GM06990 (cell line): Measurements from ENCODE around the gene PNPLA7.

Experiments used
- DNase-seq: peaks from one replicate; pipeline ENCODE4 v3.0.0-alpha.2; 2011; ENCODE audit not compliant: insufficient read length; ENCODE audit errors: extremely low read depth
- H3K27me3 ChIP-seq: replicated peaks from 2 replicates; pipeline ENCODE4 v1.6.0; 2011; ENCODE audit warnings: low read length; ENCODE audit not compliant: control insufficient read depth, insufficient read depth
- H3K36me3 ChIP-seq: 2 replicates; pipeline ENCODE4 v1.5.1; 2011; ENCODE audit warnings: low read length; ENCODE audit not compliant: control insufficient read depth, insufficient read depth
- H3K4me3 ChIP-seq: replicated peaks from 2 replicates; pipeline ENCODE4 v1.5.1; 2011; ENCODE audit warnings: low read depth, mild to moderate bottlenecking, control low read depth, low read length
- CTCF ChIP-seq: IDR thresholded peaks from 2 replicates; pipeline ENCODE4 v1.5.1; 2011; ENCODE audit warnings: low read length, control low read depth, mild to moderate bottlenecking, inconsistent platforms; ENCODE audit not compliant: insufficient read depth, poor library complexity, severe bottlenecking

PNPLA7 gene

DNA sequence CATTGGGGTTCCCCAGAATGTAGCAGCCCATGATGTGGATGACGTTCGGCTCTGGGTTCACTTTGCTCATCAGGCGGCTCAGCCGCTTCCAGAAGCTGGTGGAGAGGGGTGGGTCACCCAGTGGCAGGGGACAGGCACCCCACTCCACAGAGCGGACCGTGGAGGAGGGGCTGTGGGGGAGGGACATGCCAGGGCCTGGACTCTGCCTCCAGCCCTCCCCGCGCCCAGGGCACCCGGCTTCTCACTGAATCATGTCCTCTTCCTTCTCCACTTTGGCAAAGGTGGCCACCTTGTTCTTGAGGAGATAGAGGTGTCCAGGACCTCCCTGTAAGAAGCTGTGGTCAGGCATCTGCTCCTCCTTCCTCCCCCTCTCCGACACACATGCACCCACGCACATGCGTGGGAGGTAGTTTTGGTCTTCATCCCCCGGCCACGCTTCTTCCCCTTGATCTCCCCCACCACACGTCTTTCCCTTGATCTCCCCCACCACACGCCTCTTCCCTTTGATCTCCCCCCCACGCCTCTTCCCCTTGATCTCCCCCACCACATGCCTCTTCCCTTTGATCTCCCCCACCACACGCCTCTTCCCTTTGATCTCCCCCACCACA, 100.2 kb downstream of the PNPLA7 start:
- DNase-seq = peak; percentile 24
- Histone ChIP-seq H3K27me3 (no peaks in the 10 kb centered on the region), H3K4me3 (no peak overlapping the region), H3K36me3 (peaks cover 7% of the 10 kb centered on the region)
- TF ChIP-seq CTCF = no peak

GRCh38 chr9:137449081-137449844, 100.9 kb downstream of the PNPLA7 start:
- Histone ChIP-seq H3K36me3 (peaks cover 5% of the 10 kb centered on the region), H3K4me3 (no peak overlapping the region), H3K27me3 (no peaks in the 10 kb centered on the region)
- DNase-seq = peak; percentile 24
- TF ChIP-seq CTCF = no peak

DNA sequence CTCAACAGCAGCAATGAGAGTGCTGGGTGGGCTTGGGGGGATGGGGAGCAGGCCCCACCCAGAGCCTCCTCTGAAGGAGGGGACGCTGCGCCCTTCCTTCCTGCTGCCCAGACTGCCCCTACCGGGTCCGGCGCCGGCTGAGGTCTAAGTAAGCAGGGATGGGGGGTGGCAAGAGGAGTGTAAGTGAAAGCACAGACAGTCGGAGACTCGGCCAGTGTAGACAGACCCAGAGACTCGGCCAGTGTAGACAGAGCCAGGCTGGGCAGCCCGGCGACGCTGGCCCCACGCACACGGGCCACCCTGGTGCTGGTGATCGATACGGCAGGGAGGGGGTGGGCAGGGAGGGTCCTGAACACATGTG, 101.6 kb downstream of the PNPLA7 start:
- no peak for TF ChIP-seq CTCF
- H3K36me3 ChIP-seq = peaks cover 5% of the 10 kb centered on the region
- DNase-seq = no peak

GRCh38 chr9:137447722-137448601, 102.2 kb downstream of the PNPLA7 start:
- Histone ChIP-seq H3K36me3 (peaks cover 4% of the 10 kb centered on the region), H3K4me3 (no peak overlapping the region), H3K27me3 (no peaks in the 10 kb centered on the region)
- TF ChIP-seq CTCF = no peak
- peak; percentile 16 for DNase-seq

More for the DNA sequence above, 101.6 kb downstream of the PNPLA7 start:
- Histone ChIP-seq H3K27me3 (no peaks in the 10 kb centered on the region), H3K4me3 (no peak overlapping the region)

DNA sequence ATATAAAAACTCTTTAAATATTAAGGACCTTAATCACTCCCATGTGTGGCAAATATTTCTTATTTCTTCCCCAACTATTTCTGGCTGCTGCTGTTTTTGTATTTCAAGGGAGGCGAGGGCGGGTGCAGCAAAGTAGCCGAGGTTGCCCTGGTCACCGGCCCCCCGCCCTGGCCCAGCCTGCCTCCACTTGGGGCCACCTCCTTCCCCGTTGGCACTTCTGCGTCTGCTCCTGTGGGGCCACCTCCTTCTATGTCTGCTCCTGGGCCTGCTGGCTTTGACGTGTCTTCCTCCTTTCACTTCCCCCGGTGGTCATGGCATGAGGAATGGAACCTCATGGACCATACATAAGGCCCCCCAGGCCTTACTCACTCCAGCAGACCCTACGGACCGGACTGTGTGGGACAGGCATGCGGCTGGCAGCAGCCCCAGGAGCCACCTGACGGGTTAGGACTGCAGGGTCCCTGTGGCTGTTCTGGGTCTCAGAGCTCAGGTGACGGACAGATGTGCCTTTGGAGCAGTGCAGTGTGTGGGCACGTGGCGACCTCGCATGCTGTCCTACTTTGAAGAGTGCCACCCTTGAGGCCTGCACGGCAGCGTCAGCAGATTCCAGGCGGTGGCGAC, 103.2 kb downstream of the PNPLA7 start:
- no peaks in the 10 kb centered on the region; the same call in 1 of the 2 replicates for H3K36me3 ChIP-seq
- peak; percentile 16 for DNase-seq
- no peak for TF ChIP-seq CTCF

More for the DNA sequence above, 103.2 kb downstream of the PNPLA7 start:
- Histone ChIP-seq H3K27me3 (no peaks in the 10 kb centered on the region), H3K4me3 (no peak overlapping the region)
